HCT116 (cell line): ENCODE results near the gene ZFX.
A peak's percentile ranks its signal among the peaks of the same experiment; 100 is the strongest.

Experiments
- CEBPB ChIP-seq: IDR thresholded peaks from 2 replicates; pipeline ENCODE4 v1.6.1; 2012; ENCODE audit warnings: low read depth
- CTCF ChIP-seq, 3 experiments: fragments of 200-600 bp in 1 of 3; sonication (generic) in 1 of 3; IDR thresholded peaks in 2 of 3; conservative IDR thresholded peaks in 1 of 3; 2 replicates each; pipeline ENCODE4 v1.5.1; 2012 to 2017; ENCODE audit warnings: low read depth in 2 of 3, low read length in 2 of 3, antibody characterized with exemption in 1 of 3, borderline replicate concordance in 1 of 3, control low read depth in 1 of 3, mild to moderate bottlenecking in 1 of 3, mixed read lengths in 1 of 3, mixed run types in 1 of 3, moderate library complexity in 1 of 3; ENCODE audit not compliant: insufficient read depth in 1 of 3
- EGR1 ChIP-seq: IDR thresholded peaks from 2 replicates; pipeline ENCODE4 v1.6.1; 2012; ENCODE audit warnings: low read depth
- POLR2A ChIP-seq: IDR thresholded peaks from 2 replicates; pipeline ENCODE4 v1.7.0; 2011; ENCODE audit warnings: borderline replicate concordance; ENCODE audit not compliant: insufficient read depth, insufficient read length; ENCODE audit errors: extremely low read depth
- POLR2AphosphoS5 ChIP-seq: IDR thresholded peaks from 2 replicates; pipeline ENCODE4 v1.6.1; 2011; ENCODE audit warnings: mild to moderate bottlenecking, low read depth, low read length, moderate library complexity
- TCF7L2 ChIP-seq: IDR thresholded peaks from 2 replicates; pipeline ENCODE4 v1.7.0; 2011; ENCODE audit warnings: borderline replicate concordance, inconsistent platforms; ENCODE audit not compliant: insufficient read depth, insufficient read length; ENCODE audit errors: extremely low read depth
- YY1 ChIP-seq: IDR thresholded peaks from 2 replicates; pipeline ENCODE4 v1.6.1; 2011; ENCODE audit warnings: low read length, low read depth, moderate library complexity, mild to moderate bottlenecking; ENCODE audit not compliant: insufficient replicate concordance; ENCODE audit errors: extremely low read depth

- TF ChIP-seq EGR1, result no peak
- TF ChIP-seq CTCF (IDR thresholded peaks at IDR 0.05 in 2 of 3, conservative IDR thresholded peaks at IDR 0.05 in 1 of 3; ENCODE audit: borderline replicate concordance in 1 of 3, insufficient read depth in 1 of 3, low read depth in 2 of 3, low read length in 2 of 3), result no peak
- peak; percentile 60 for TF ChIP-seq TCF7L2
- no peak for TF ChIP-seq POLR2AphosphoS5
- no peak for TF ChIP-seq CEBPB
- no peak for TF ChIP-seq YY1
- no peak for TF ChIP-seq POLR2A
Observed at GRCh38 chrX:24264383-24264782, 114.9 kb downstream of the ZFX start.
